Measurements from ENCODE around the gene HS1BP3.

DNA sequence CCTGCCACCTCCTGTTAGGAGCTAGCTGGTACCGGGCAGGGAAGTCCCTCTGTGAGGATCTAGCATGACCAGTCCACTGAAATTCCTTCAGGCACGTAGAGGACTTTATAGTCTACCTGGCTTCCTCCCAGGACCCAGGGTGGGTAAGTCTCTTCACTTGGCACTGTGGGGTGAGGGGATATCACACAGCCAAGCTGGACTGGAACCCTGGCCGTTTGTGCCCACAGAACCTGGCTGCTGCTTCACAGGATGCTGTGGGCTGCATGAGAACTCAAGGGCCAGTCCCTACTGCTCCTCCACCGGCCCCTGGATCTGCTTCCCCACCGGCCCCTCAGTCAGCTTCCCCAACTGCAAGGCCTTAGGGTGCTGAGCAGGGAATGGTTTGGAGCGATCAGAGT, 35.8 kb downstream of the HS1BP3 start:
- no peak for TF ChIP-seq POLR2A (IDR thresholded peaks at IDR 0.05)
- TF ChIP-seq EP300 (IDR thresholded peaks at IDR 0.05), result no peak
- TF ChIP-seq, protein P1, sequence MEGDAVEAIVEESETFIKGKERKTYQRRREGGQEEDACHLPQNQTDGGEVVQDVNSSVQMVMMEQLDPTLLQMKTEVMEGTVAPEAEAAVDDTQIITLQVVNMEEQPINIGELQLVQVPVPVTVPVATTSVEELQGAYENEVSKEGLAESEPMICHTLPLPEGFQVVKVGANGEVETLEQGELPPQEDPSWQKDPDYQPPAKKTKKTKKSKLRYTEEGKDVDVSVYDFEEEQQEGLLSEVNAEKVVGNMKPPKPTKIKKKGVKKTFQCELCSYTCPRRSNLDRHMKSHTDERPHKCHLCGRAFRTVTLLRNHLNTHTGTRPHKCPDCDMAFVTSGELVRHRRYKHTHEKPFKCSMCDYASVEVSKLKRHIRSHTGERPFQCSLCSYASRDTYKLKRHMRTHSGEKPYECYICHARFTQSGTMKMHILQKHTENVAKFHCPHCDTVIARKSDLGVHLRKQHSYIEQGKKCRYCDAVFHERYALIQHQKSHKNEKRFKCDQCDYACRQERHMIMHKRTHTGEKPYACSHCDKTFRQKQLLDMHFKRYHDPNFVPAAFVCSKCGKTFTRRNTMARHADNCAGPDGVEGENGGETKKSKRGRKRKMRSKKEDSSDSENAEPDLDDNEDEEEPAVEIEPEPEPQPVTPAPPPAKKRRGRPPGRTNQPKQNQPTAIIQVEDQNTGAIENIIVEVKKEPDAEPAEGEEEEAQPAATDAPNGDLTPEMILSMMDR (IDR thresholded peaks at IDR 0.05), result no peak
- no peak for TF ChIP-seq POLR2AphosphoS5 (IDR thresholded peaks at IDR 0.05)
